ACHN (cell line): ENCODE measurements around the gene SULF2.
"Not testable (repeated sequence)": the region's sequence is repeated elsewhere in the genome, so short reads cannot be mapped to it uniquely, and the experiment has no call there.

Source experiments
- DNase-seq: peaks from one replicate; pipeline ENCODE4 v3.0.0-alpha.2; 2015
- in situ Hi-C: cut with HindIII; loops from 2 replicates; pipeline ENCODE4 v1.10.0; 2017; ENCODE audit warnings: low sequenced_read_pairs, low pct_ligation_motif_present, low pct_unique_long_range_greater_than_20kb

Gene SULF2

DNA sequence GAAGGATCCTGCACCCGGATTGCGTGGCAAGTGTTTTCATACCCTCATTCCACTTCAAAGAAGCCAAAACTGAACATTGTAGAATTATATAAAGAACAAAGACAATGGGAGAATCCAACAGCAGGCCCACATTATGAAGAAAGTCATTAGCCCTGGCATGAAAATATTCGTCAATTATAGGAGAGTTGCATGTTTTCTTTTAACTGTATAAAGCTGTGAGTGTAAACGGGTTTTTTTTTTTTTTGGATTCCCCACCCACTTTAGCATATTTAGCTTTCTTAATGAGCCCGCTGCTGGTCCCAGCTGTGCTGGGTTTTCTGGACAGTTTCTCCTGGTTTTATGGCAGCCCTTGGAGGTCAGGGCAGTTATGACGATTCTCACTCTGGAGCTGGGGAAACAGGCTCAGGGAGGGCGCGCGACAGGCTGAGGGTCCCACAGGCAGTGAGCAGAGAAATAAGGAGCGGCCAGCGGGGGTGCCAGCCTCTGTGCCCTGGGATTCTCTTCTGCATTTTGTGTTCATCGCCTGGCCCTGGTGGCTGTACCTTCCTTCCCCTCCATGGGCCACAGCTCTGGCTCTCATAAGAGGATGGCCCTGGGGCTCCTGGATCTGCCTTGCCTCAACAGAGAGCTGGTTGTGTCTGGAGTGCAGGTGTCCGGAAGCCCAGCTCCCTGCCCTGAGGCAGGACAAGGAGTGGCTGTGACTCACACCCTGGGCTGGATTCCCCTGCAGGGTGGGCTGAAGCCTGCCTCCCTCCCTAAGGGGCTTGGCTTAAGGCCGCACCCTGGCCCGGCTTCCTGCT, 24.1 kb upstream of the SULF2 start:
- in situ Hi-C loops: no loop called here

GRCh38 chr20:47805951-47806350, 20.7 kb upstream of the SULF2 start:
- in situ Hi-C loops: no loop called here
- no peak for DNase-seq

More for the DNA sequence above, 24.1 kb upstream of the SULF2 start:
- no peak for DNase-seq

GRCh38 chr20:47804972-47805371, 19.7 kb upstream of the SULF2 start:
- in situ Hi-C loops, DNase-seq: not testable (repeated sequence)

GRCh38 chr20:47804224-47804825, 19.0 kb upstream of the SULF2 start:
- in situ Hi-C loops, DNase-seq: not testable (repeated sequence)

DNA sequence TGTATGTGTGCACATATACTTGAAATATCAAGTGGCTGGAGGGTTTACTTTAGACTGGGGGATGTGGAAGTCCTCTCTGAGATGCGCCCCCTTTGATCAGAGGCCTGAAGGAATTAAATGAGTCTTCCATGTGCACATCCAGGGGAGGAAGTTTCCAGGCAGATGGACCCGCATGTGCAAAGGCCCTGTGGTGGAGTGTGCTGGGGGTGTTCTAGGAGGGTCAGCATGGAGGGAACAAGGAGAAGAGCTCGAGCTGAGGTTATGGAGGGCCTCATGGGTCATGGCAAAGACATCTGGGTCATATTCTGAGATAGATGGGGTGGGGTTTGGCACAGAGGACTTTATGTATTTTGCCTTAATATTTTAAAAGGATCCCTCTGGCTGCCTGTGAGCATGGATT, 17.7 kb upstream of the SULF2 start:
- in situ Hi-C loops: no loop called here
- no peak for DNase-seq

DNA sequence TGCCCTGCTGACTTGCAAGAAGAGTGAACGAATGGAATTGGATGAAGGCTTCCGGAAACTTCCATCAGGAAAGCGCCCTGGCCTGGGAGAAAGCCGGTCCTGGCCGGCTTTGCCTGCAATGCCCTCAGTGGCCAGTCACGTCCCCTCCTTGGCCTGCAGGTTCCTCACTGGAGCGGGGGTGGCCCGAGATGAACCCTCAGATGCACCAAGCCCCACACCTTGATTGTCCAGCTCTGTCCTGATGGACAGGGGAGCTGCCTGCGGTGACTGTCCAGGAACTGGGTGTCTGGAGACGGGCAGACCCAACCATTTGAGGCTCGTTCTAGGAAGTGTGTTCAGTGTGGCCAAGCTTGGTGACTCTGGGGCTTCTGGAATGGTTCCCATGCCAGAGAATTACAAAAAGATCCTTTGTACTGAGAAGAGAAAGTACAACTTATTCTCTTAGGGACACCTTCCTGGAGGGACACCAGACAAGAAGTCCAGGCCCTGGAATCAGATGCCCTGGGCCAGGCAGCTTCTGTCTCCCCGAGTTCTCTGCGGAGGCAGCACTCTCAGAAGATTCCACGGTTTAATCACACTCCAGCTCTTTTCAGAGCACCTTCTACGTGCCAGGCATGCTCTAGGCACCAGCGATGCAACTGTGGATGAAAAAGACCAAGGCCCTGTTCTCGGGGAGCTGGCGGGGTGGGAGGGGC, 17.1 kb upstream of the SULF2 start:
- in situ Hi-C loops: no loop called here
- DNase-seq: no peak

GRCh38 chr20:47801759-47802158, 16.5 kb upstream of the SULF2 start:
- in situ Hi-C loops: no loop called here
- no peak for DNase-seq

DNA sequence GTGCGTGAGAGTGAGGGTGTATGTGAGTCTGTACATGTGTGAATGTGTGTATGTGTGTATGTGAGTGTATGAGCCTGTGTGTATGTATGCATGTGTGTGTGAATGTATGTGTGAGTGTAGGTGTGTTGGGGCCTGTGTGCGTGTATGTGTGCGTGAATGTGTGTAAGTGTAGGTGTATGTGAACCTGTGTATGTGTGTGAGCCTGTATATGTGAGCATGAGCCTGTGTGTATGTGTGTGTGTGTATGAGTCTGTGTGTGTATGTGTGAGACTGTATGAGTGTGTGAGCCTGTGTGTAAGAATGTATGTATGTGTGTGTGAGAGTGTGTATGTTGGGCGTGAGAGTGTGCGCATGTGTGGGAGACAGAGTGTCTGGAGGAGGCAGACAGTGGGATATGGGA, 15.8 kb upstream of the SULF2 start:
- in situ Hi-C loops: no loop called here

GRCh38 chr20:47800623-47801022, 15.3 kb upstream of the SULF2 start:
- DNase-seq: no peak
- in situ Hi-C loops: no loop called here

More for the DNA sequence above, 15.8 kb upstream of the SULF2 start:
- no peak for DNase-seq

DNA sequence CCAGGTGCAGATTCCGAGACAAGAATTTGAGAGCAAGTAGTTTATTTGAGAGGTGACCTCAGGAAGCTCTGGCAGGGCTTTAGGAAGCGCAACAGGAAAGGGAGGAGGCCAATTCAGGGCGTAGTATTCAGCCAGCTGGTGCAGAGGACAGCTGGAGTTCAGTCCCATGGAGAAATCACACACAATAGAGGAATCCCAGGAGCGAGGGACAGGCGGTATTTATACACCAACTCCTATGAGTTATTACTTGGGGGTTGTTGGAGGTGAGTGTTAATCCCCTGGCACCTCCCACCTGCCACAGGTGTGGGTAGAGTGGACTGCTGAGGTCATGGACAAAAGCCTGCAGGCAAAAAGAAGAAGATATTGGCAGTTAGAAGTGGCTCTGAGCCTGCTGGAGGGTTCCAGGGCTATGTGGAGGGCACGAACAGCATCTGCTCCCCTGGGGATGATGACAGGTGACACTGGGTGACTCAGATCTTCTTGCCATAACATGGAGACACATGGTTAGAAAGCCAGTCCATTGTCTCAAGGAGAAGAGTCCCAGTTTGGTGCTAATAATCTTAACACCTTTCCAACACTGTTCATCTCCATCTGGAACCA, 13.9 kb upstream of the SULF2 start:
- DNase-seq: no peak
- in situ Hi-C loops: no loop called here

- no peak for DNase-seq
- in situ Hi-C loops: no loop called here
Observed at GRCh38 chr20:47796971-47797370, 11.7 kb upstream of the SULF2 start.

DNA sequence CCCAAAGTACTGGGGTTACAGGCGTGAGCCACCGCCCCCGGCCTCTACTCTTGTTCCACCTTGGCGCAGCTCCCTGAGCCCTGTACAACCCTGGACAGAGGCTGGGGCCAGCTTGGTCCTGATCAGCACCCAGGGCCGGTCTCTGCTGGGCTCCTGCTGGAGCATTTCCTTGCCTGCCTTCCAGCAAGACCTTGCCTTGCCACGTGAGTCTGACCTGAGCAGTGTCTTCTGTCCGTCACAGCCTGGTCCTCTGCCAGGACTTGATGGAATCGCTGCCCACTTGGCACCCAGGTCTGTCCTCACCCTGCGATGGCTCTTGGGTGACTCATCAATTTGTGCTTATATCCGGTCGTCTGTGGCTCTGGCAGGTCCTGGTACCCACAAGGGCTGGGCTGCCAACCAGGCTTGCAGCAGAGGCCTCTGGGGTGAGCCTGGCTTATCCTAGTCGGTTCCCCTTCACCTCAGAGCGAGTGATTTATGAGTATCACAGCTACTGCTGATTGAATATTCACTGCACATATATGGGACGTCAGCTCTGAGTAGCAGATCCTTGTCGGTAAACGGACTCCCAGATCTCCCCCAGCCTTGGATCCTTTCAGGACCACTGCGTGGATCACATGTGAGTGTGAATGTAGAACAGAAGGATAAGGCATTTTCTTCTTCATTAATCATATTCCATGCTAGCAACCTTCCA, 10.1 kb upstream of the SULF2 start:
- DNase-seq: peak; percentile 45
- in situ Hi-C loops: no loop called here

- DNase-seq, in situ Hi-C loops: not testable (repeated sequence)
Observed at GRCh38 chr20:47794264-47794663, 9.0 kb upstream of the SULF2 start.

GRCh38 chr20:47792021-47792618, 6.8 kb upstream of the SULF2 start:
- peak; percentile 62 for DNase-seq
- in situ Hi-C loops: no loop called here

- in situ Hi-C loops: no loop called here
- DNase-seq: no peak
Observed at GRCh38 chr20:47791084-47791599, 5.9 kb upstream of the SULF2 start.

- DNase-seq: no peak
- in situ Hi-C loops: no loop called here
Observed at GRCh38 chr20:47790580-47790965, 5.3 kb upstream of the SULF2 start.

DNA sequence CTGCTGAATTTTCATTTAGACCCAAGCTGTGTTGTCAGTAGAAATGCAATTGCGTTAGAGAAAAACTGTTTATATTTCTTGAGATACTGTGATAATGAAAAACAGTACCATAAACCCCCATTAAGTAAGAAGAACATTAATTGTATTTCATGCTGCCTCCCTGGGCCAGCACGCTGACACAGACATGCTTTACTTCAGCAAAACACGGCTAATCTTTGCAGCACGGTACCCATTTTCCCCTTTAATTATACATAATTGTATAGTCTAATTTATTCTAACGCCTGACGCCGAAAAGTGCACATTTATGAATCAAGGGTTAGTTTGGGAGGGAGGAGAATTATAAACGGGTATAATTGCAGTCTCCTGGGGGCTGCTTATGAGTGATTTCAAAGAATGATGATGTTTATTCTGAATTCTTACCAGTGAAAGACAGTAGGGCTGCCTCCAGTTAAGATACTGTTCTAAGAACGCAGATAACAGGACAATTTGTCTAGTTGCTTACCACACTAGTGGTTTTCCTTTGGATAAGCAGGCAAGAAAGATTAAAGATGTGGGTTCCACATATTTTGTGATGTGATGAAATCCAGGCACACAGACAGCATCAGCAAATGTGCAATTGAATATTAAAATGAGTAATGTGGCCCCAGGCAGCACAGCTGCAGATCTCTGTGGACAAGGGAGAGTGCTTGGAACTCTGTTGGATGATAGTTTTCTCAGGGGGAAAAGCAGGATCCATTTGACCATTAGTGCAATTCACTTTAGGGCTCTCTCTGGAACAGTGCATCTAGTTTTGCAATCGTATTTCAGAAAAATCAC, 4.7 kb upstream of the SULF2 start:
- in situ Hi-C loops: no loop called here
- DNase-seq: no peak
